ENCODE results near the gene ATPAF2.

Gene ATPAF2

DNA sequence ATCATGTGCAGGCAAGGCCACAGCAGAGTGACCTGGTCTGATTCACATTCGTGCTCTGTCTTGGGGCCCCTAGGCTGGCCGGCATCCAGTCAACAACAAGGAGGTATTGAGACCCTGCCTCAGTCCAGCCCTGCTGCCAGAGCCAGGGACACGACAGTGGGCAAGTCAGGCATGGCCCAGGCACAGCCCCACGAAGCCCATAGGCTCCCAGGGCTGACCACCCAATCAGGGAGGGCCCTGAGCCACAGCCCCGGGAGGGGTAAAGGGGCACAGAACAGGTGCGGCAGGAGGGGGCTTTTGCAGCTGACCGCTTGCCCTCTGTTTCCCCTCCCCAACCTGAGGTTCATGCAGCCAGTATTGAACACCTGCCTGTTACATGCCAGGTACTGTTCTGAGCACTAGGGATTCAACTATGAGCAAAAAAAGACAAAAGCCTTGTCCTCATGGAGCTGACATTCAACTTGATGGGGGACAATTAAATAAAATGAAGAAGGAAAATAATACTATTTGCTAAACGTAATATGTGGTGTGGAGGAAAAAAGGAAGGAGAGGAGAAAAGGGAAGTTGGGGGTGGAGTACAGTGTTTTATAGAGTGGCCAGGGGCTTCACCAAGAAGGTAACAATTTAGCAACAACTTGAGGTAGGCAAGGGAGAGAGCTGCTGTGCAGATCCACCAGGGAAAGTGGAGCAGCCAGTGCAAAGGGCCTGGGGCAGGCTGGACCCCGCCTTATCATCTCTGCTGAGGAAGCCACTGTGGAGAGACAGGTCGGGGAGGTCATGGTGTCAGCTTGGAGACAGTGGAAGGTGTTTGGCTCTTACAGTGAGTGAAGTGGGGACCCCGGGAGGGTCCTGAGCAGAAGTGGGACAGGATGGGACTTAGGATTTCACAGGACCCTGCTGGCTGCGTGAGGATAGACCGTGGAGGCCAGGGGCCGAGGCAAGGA is 60.2 kb downstream of the ATPAF2 start:
- in situ Hi-C loops (cut with MboI; ENCODE audit: low pct_unique_long_range_greater_than_20kb, low sequenced_read_pairs, unreplicated experiment), result no loop called here
- no peak for TF ChIP-seq CTCF (IDR thresholded peaks at IDR 0.05; ENCODE audit: extremely low read depth, insufficient read depth, missing control alignments)
- DNase-seq (ENCODE audit: low spot score), result no peak

- in situ Hi-C loops (cut with MboI; ENCODE audit: low pct_unique_long_range_greater_than_20kb, low sequenced_read_pairs, unreplicated experiment), result no loop called here
- no peak for TF ChIP-seq CTCF (IDR thresholded peaks at IDR 0.05; ENCODE audit: extremely low read depth, insufficient read depth, missing control alignments)
- DNase-seq (ENCODE audit: low spot score), result no peak
Observed at GRCh38 chr17:17976931-17977570, 61.9 kb downstream of the ATPAF2 start.

DNA sequence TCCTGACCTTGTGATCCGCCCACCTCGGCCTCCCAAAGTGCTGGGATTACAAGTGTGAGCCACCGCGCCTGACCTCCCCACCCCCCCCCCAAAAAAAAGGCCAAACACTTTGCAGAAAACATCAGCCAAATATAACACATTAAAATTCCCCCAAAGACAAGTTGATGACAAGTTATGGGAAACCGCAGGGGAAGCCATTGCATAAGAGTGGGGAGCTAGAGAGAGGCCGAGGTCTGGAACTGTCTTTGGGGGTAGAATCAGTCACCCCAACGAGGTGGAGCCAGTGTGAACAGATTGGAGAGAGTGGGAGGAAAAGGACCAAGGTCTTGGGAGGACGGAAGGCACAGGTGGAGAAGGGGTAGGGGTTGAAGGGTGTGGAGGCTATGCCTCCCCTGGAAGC is 63.5 kb downstream of the ATPAF2 start:
- no peak for DNase-seq (ENCODE audit: low spot score)
- TF ChIP-seq CTCF (IDR thresholded peaks at IDR 0.05; ENCODE audit: extremely low read depth, insufficient read depth, missing control alignments), result no peak
- in situ Hi-C loops (cut with MboI; ENCODE audit: low pct_unique_long_range_greater_than_20kb, low sequenced_read_pairs, unreplicated experiment), result no loop called here

DNA sequence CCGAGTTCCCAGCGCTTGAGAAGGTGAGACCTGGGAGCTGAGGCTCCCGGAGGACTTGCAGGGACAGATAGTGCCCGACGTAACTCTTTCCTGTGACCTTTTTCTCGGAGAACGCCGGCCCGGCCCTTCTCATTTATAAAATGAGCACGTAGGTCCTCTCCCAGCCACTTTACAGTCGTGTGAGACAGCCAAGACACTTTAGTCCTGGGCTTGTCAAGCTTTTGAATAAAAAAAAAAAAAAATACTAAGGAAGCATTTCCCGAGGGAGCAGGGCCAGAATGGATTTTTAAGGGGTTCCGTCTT is 66.1 kb downstream of the ATPAF2 start:
- no peak for DNase-seq (ENCODE audit: low spot score)
- no peak for TF ChIP-seq CTCF (IDR thresholded peaks at IDR 0.05; ENCODE audit: extremely low read depth, insufficient read depth, missing control alignments)
- in situ Hi-C loops (cut with MboI; ENCODE audit: low pct_unique_long_range_greater_than_20kb, low sequenced_read_pairs, unreplicated experiment), result no loop called here

DNA sequence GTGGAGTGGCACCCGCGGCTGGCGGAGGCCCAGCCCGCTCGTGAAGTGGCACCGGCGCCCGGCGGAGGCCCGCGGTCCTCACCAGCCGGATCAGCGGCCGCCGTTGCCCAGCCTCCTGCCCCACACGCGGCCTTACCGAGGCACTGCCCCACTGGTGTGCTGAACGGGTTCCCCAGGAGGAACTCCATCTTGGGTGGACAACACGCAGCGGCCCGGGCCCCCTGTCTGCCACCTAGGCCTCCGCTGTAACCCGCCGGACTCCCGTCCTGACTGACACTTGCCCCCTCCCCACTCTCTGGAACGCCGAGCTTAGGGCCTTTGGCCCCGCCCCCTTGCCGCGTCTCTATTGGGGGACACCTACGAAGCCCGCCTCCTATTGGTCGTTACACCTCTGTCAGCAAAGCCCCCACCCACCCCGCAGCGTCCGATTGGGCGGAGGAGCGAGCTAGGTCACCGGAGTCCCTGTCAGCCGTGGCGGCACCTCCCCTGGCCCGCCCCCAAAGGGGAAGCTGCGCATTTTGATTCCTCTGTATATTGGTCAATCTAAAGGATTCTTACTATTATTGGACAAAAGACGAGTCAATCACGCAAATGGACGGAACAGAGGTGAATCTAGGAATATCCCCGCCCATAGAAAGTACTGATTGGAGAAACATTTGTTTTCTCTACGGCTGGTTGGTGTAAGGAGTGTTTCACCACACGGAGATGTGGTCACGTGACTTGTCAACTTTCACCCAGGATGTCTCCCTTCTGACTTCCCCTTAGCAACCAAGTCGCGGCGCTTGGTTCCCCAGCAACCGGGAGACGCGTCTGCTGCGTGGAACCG is 66.6 kb downstream of the ATPAF2 start, which contains the start of the genes DRC3 and TOM1L2:
Gene DRC3, plus strand, starts transcription at position 737 of the 826 bp plus-strand sequence. CDS start 4,737 bp downstream, outside the sequence.
Gene TOM1L2, minus strand, starts transcription at position 275 of the 826 bp plus-strand sequence. Its CDS starts 87 bp downstream, at position 188.
- peak; percentile 99 for DNase-seq (ENCODE audit: low spot score)
- TF ChIP-seq CTCF (IDR thresholded peaks at IDR 0.05; ENCODE audit: extremely low read depth, insufficient read depth, missing control alignments), result no peak
- in situ Hi-C loops (cut with MboI; ENCODE audit: low pct_unique_long_range_greater_than_20kb, low sequenced_read_pairs, unreplicated experiment), result no loop called here

DNA sequence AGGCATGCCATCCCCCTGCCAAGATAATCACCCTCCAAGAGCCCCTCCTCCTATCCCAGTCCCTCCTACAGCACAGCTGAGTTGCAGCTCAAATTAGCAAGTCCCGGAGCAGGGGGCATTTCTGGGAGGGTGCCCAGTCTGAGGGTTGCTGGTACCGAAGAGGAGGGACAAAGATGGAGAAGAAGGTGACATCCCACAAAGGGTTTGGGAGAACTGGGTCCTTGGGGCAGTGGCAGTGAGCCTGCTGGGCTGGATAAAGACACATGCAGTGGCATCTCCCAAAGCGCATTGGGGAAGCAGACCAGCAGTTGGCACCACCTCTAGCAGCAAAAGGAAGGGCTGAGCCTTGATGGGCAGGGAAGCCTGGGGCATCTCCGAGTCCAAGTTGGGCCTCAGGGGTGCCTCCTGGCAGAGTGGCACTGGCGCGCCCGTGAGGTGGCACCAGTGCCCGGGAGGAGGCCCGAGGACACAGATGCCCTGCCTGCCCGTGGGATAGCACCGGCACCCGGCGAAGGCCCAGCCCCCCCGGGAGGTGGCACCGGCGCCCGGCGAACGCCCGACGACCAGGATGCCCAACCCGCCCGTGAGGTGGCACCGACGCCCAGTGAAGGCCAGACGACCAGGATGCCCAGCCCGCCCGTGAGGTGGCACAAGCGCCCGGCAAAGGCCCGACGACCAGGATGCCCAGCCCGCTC is 67.4 kb downstream of the ATPAF2 start:
- no peak for DNase-seq (ENCODE audit: low spot score)
- TF ChIP-seq CTCF (IDR thresholded peaks at IDR 0.05; ENCODE audit: extremely low read depth, insufficient read depth, missing control alignments), result no peak

More for the DNA sequence above, 67.4 kb downstream of the ATPAF2 start:
- in situ Hi-C loops (cut with MboI; ENCODE audit: low pct_unique_long_range_greater_than_20kb, low sequenced_read_pairs, unreplicated experiment), result no loop called here
